ENCODE results near the gene PLOD2.

PLOD2 gene

DNA sequence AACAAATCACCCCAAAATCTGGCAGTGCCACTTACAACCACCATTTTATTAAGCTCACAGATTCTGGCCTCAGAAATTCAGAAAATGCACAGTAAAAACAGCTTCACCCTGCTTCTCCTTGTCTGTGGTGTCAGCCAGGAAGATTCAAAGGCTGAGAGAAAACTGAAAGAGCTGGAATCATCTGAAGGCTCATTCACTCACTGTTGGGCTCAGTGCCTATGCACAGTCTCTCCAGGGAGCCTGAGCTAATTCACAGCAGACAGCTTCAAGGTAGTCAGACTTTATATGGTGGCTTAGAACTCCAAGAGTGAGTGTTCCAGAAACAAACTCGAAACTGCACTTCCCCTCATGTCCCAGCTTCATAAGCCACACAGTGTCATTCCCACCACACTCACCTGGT is 16.5 kb upstream of the PLOD2 start:
- TF ChIP-seq, protein P1, sequence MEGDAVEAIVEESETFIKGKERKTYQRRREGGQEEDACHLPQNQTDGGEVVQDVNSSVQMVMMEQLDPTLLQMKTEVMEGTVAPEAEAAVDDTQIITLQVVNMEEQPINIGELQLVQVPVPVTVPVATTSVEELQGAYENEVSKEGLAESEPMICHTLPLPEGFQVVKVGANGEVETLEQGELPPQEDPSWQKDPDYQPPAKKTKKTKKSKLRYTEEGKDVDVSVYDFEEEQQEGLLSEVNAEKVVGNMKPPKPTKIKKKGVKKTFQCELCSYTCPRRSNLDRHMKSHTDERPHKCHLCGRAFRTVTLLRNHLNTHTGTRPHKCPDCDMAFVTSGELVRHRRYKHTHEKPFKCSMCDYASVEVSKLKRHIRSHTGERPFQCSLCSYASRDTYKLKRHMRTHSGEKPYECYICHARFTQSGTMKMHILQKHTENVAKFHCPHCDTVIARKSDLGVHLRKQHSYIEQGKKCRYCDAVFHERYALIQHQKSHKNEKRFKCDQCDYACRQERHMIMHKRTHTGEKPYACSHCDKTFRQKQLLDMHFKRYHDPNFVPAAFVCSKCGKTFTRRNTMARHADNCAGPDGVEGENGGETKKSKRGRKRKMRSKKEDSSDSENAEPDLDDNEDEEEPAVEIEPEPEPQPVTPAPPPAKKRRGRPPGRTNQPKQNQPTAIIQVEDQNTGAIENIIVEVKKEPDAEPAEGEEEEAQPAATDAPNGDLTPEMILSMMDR (IDR thresholded peaks at IDR 0.05; ENCODE audit: low read depth, low read length, poor library complexity, severe bottlenecking) = no peak
- no peak for TF ChIP-seq EZH2phosphoT487 (IDR thresholded peaks at IDR 0.05; ENCODE audit: borderline replicate concordance, low read length)
- H3K79me2 ChIP-seq (ENCODE audit: control insufficient read depth, low read length) = no peaks in the 10 kb centered on the region
- H3K36me3 ChIP-seq (ENCODE audit: control insufficient read depth, low read length) = no peaks in the 10 kb centered on the region
- no peaks in the 10 kb centered on the region for H4K20me1 ChIP-seq (ENCODE audit: control insufficient read depth, insufficient read depth, low read depth, low read length)
- H3K4me2 ChIP-seq (ENCODE audit: low read length) = no peak overlapping the region
- H3K4me3 ChIP-seq (ENCODE audit: low read length) = no peak overlapping the region
- no peak overlapping the region for H3K27ac ChIP-seq (ENCODE audit: low read depth, low read length)
- no peaks in the 10 kb centered on the region for H3K4me1 ChIP-seq (ENCODE audit: control insufficient read depth, low read length)
- H3K9me3 ChIP-seq (ENCODE audit: control insufficient read depth, insufficient read depth, low read length) = no peaks in the 10 kb centered on the region
- no peaks in the 10 kb centered on the region for H3F3A ChIP-seq (ENCODE audit: control insufficient read depth, insufficient read depth)
- H3K27me3 ChIP-seq (ENCODE audit: control insufficient read depth, low read length) = no peaks in the 10 kb centered on the region
- H3K9me2 ChIP-seq (replicated peaks; ENCODE audit: control insufficient read depth, low read length) = no peaks in the 10 kb centered on the region

DNA sequence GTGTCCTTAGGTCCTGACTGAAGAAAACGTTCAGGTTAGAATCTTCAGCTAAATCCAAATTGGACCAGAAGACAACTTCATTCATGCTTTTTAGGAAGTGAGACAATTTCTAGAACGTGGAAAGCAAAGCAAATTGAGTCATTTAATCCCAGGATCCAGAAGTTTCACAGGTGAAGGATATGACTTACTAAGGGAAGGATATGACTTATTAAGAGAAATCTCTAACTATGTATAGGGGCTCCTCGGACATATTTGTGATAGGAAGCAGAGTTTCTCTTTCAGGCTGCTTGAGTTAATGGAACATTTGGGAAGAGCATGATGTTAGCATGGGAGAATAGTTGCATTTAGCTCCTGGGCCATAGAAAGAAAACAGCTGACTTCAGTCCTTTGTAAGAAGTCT is 16.1 kb upstream of the PLOD2 start:
- Histone ChIP-seq H3K27me3 (ENCODE audit: control insufficient read depth, low read length) (no peaks in the 10 kb centered on the region), H3K79me2 (ENCODE audit: control insufficient read depth, low read length) (no peaks in the 10 kb centered on the region), H3F3A (ENCODE audit: control insufficient read depth, insufficient read depth) (no peaks in the 10 kb centered on the region), H3K4me1 (ENCODE audit: control insufficient read depth, low read length) (no peaks in the 10 kb centered on the region), H4K20me1 (ENCODE audit: control insufficient read depth, insufficient read depth, low read depth, low read length) (no peaks in the 10 kb centered on the region), H3K9me2 (replicated peaks; ENCODE audit: control insufficient read depth, low read length) (no peaks in the 10 kb centered on the region), H3K27ac (ENCODE audit: low read depth, low read length) (no peak overlapping the region), H3K4me2 (ENCODE audit: low read length) (no peak overlapping the region), H3K4me3 (ENCODE audit: low read length) (no peak overlapping the region), H3K9me3 (ENCODE audit: control insufficient read depth, insufficient read depth, low read length) (no peaks in the 10 kb centered on the region), H3K36me3 (ENCODE audit: control insufficient read depth, low read length) (no peaks in the 10 kb centered on the region)
- TF ChIP-seq EZH2phosphoT487 (IDR thresholded peaks at IDR 0.05; ENCODE audit: borderline replicate concordance, low read length) = no peak
- TF ChIP-seq, protein P1 (IDR thresholded peaks at IDR 0.05; ENCODE audit: low read depth, low read length, poor library complexity, severe bottlenecking) = no peak

DNA sequence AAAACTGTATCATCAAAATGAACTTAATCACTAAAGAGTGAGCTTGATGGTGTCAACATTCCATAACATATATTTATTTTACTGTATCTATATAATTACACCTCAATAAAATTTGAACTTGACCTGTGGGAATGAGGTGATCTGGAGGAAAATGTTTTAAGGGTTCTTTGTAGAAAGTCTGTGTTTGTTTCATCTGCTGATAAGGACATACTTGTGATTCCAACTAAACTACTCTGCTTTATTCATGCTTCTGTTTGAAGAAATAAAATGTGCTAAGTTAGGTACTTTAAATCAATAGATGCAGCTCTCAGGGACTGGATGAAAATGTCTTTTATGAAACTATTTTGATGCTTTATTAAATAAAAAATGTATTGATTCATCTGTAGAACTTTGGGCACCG is 11.6 kb upstream of the PLOD2 start:
- no peaks in the 10 kb centered on the region for H3K9me3 ChIP-seq (ENCODE audit: control insufficient read depth, insufficient read depth, low read length)
- H3K9me2 ChIP-seq (replicated peaks; ENCODE audit: control insufficient read depth, low read length) = no peaks in the 10 kb centered on the region
- no peaks in the 10 kb centered on the region for H3K4me1 ChIP-seq (ENCODE audit: control insufficient read depth, low read length)
- H4K20me1 ChIP-seq (ENCODE audit: control insufficient read depth, insufficient read depth, low read depth, low read length) = no peaks in the 10 kb centered on the region
- H3K4me3 ChIP-seq (ENCODE audit: low read length) = no peak overlapping the region
- H3F3A ChIP-seq (ENCODE audit: control insufficient read depth, insufficient read depth) = no peaks in the 10 kb centered on the region
- H3K36me3 ChIP-seq (ENCODE audit: control insufficient read depth, low read length) = no peaks in the 10 kb centered on the region
- H3K79me2 ChIP-seq (ENCODE audit: control insufficient read depth, low read length) = no peaks in the 10 kb centered on the region
- TF ChIP-seq, protein P1 (IDR thresholded peaks at IDR 0.05; ENCODE audit: low read depth, low read length, poor library complexity, severe bottlenecking) = no peak
- no peak for TF ChIP-seq EZH2phosphoT487 (IDR thresholded peaks at IDR 0.05; ENCODE audit: borderline replicate concordance, low read length)
- H3K27me3 ChIP-seq (ENCODE audit: control insufficient read depth, low read length) = no peaks in the 10 kb centered on the region
- H3K27ac ChIP-seq (ENCODE audit: low read depth, low read length) = no peak overlapping the region
- H3K4me2 ChIP-seq (ENCODE audit: low read length) = no peak overlapping the region

DNA sequence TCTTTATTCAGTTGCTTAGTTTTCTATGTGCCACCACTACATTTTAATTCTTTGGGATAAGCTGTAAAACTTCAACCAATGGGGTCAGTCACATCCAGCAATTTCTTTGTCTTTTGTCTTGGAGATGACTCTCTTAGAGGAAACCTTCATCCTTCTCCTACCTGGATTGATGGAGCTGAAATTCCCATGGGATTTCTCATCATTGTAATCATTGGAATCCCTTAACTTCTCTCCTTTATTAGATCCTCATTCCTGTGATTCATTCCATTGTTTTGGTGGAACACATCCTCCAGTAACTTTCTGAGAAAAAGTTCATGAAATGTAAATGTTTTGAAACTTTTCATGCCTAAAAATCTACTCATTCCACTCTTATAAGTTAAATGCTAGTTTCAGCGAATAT is 9.6 kb upstream of the PLOD2 start:
- no peak overlapping the region for H3K27ac ChIP-seq (ENCODE audit: low read depth, low read length)
- H3K9me2 ChIP-seq (replicated peaks; ENCODE audit: control insufficient read depth, low read length) = no peaks in the 10 kb centered on the region
- H3K4me1 ChIP-seq (ENCODE audit: control insufficient read depth, low read length) = no peaks in the 10 kb centered on the region
- TF ChIP-seq EZH2phosphoT487 (IDR thresholded peaks at IDR 0.05; ENCODE audit: borderline replicate concordance, low read length) = no peak
- TF ChIP-seq, protein P1 (IDR thresholded peaks at IDR 0.05; ENCODE audit: low read depth, low read length, poor library complexity, severe bottlenecking) = no peak
- no peak overlapping the region for H3K4me3 ChIP-seq (ENCODE audit: low read length)
- no peaks in the 10 kb centered on the region for H3K9me3 ChIP-seq (ENCODE audit: control insufficient read depth, insufficient read depth, low read length)
- H3K79me2 ChIP-seq (ENCODE audit: control insufficient read depth, low read length) = no peaks in the 10 kb centered on the region
- no peaks in the 10 kb centered on the region for H3F3A ChIP-seq (ENCODE audit: control insufficient read depth, insufficient read depth)
- no peaks in the 10 kb centered on the region for H3K36me3 ChIP-seq (ENCODE audit: control insufficient read depth, low read length)
- no peaks in the 10 kb centered on the region for H4K20me1 ChIP-seq (ENCODE audit: control insufficient read depth, insufficient read depth, low read depth, low read length)
- H3K4me2 ChIP-seq (ENCODE audit: low read length) = no peak overlapping the region
- H3K27me3 ChIP-seq (ENCODE audit: control insufficient read depth, low read length) = no peaks in the 10 kb centered on the region

Data from DOHH2 (cell line).